ENCODE results near the gene CADM2. TPM values are rescaled to one million over a fixed set of nuclear protein-coding genes. Genes with fewer than 3 reads are reported as not detected.
"Not testable (repeated sequence)": the region's sequence is repeated elsewhere in the genome, so short reads cannot be mapped to it uniquely, and the experiment has no call there.

The CADM2 gene
- total RNA-seq, 1 donor = 5.1 TPM

GRCh38 chr3:85627932-85628331 is 669.1 kb downstream of the CADM2 start:
- no peak for DNase-seq (ENCODE audit: low read depth in 2 of 3, low spot score in 2 of 3)

- no peak for DNase-seq (ENCODE audit: low read depth in 2 of 3, low spot score in 2 of 3)
These were observed 672.3 kb downstream of the CADM2 start for GRCh38 chr3:85631070-85631469.

GRCh38 chr3:85632921-85633320 is 674.1 kb downstream of the CADM2 start:
- no peak for DNase-seq (ENCODE audit: low read depth in 2 of 3, low spot score in 2 of 3)

- no peak for DNase-seq (ENCODE audit: low read depth in 2 of 3, low spot score in 2 of 3)
These were observed 693.6 kb downstream of the CADM2 start for GRCh38 chr3:85652360-85652759.

GRCh38 chr3:85660451-85660850 is 701.7 kb downstream of the CADM2 start:
- no peak for DNase-seq (ENCODE audit: low read depth in 2 of 3, low spot score in 2 of 3)

GRCh38 chr3:85662462-85662861 is 703.7 kb downstream of the CADM2 start:
- DNase-seq (ENCODE audit: low read depth in 2 of 3, low spot score in 2 of 3) = no peak

- DNase-seq (ENCODE audit: low read depth in 2 of 3, low spot score in 2 of 3) = no peak
These were observed 709.0 kb downstream of the CADM2 start for GRCh38 chr3:85667744-85668143.

GRCh38 chr3:85670634-85671205 is 711.9 kb downstream of the CADM2 start:
- no peak for DNase-seq (ENCODE audit: low read depth in 2 of 3, low spot score in 2 of 3)

- no peak for DNase-seq (ENCODE audit: low read depth in 2 of 3, low spot score in 2 of 3)
These were observed 714.0 kb downstream of the CADM2 start for GRCh38 chr3:85672761-85673160.

- DNase-seq (ENCODE audit: low read depth in 2 of 3, low spot score in 2 of 3) = no peak
These were observed 719.9 kb downstream of the CADM2 start for GRCh38 chr3:85678713-85679112.

- no peak for DNase-seq (ENCODE audit: low read depth in 2 of 3, low spot score in 2 of 3)
These were observed 723.1 kb downstream of the CADM2 start for GRCh38 chr3:85681906-85682305.

GRCh38 chr3:85691196-85691595 is 732.4 kb downstream of the CADM2 start:
- no peak for DNase-seq (ENCODE audit: low read depth in 2 of 3, low spot score in 2 of 3)

GRCh38 chr3:85697156-85697555 is 738.4 kb downstream of the CADM2 start:
- no peak for DNase-seq (ENCODE audit: low read depth in 2 of 3, low spot score in 2 of 3)

GRCh38 chr3:85706130-85706529 is 747.3 kb downstream of the CADM2 start:
- DNase-seq (ENCODE audit: low read depth in 2 of 3, low spot score in 2 of 3) = no peak

- not testable (repeated sequence) for DNase-seq (ENCODE audit: low read depth in 2 of 3, low spot score in 2 of 3)
These were observed 749.5 kb downstream of the CADM2 start for GRCh38 chr3:85708325-85708724.

GRCh38 chr3:85709346-85709892 is 750.6 kb downstream of the CADM2 start:
- DNase-seq (ENCODE audit: low read depth in 2 of 3, low spot score in 2 of 3) = no peak

- DNase-seq (ENCODE audit: low read depth in 2 of 3, low spot score in 2 of 3) = no peak
These were observed 751.7 kb downstream of the CADM2 start for GRCh38 chr3:85710490-85710889.

- DNase-seq (ENCODE audit: low read depth in 2 of 3, low spot score in 2 of 3) = no peak
These were observed 762.8 kb downstream of the CADM2 start for GRCh38 chr3:85721409-85722145.

GRCh38 chr3:85725809-85726208 is 767.0 kb downstream of the CADM2 start:
- no peak for DNase-seq (ENCODE audit: low read depth in 2 of 3, low spot score in 2 of 3)

GRCh38 chr3:85726241-85726640 is 767.5 kb downstream of the CADM2 start:
- no peak for DNase-seq (ENCODE audit: low read depth in 2 of 3, low spot score in 2 of 3)

GRCh38 chr3:85737846-85738245 is 779.1 kb downstream of the CADM2 start:
- no peak for DNase-seq (ENCODE audit: low read depth in 2 of 3, low spot score in 2 of 3)

- no peak for DNase-seq (ENCODE audit: low read depth in 2 of 3, low spot score in 2 of 3)
These were observed 781.8 kb downstream of the CADM2 start for GRCh38 chr3:85740561-85740960.
